Endothelial cell of hepatic sinusoid (primary cell): ENCODE measurements around the gene CYS1.

Experiments used
- in situ Hi-C: cut with HindIII; loops from 2 replicates; pipeline ENCODE4 v1.10.0; 2017; ENCODE audit warnings: low sequenced_read_pairs

CYS1 gene

DNA sequence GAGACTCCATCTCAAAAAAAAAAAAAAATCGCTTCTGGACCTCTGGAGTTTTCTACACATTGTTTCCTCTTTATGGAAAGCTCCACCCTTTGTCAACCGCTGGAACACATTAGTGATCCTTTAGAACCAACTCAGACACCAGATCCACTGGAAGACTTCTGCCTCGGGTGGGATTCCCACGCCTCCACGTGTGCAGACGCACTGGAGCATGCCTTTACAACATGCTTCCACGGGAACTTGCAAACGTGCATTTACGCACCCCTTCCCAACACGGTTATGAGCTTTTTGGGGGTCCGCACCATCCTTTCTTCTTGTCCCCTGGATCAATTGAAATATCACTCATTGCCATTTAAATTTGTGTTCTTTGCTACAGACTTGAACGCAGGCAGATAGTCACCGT lies 5.1 kb downstream of the CYS1 start:
- in situ Hi-C loops: no loop called here

DNA sequence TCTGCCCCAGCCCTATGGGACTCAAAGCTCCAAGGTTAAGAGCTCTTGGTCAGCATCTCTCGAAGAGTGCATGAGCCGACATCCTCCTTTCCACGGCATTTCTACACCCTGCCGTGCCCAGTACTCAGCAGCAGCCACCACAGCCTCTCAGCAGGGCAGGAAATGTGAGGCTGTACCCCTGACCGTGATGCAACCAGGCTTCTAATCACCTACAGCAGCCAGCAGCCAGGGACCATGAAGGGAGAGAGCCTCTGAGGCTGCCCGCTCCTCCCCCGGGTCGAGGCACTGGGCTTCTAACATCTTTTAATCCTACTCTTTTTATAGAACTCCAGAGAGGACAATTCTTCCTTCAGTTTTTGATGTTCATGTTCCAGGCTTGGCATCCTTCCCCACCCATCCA lies 6.5 kb downstream of the CYS1 start:
- in situ Hi-C loops: no loop called here

DNA sequence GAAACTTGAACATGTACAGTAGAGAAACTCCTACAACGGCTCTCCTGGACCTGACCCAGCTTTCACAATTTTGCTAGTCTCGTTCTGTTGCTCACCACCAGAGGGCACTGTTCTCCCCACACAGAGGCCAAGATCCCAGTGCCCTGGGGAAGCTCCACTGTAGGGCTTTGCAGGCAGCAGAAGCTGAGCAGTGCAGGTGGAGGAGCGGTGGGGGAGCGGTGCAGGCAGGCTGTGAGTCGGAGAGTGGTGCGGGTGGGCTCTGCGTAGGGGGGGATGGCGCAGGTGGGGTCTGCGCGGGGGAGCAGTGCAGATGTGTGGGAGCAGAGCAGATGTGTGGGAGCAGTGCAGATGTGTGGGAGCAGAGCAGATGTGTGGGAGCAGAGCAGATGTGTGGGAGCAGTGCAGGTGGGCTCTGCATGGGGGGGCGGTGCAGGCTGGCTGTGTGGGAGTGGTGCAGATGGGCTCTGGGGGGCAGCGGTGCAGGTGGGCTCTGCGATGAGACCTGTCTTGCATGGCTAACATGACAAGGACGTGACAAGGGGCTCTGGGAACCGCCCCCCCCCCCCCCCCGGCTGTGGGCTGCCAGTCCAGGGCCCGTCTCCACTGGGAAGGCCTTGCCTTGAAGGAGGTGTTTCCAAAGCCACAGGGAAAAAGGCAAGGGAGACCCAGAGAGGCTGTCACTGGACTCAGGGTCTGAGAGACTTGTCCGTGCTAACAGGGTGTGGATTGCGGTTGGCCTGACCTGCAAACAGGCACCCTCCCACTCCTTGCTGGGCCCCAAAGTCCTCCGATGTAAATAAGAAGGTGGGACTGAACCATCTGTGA lies 7.3 kb downstream of the CYS1 start:
- in situ Hi-C loops: no loop called here

DNA sequence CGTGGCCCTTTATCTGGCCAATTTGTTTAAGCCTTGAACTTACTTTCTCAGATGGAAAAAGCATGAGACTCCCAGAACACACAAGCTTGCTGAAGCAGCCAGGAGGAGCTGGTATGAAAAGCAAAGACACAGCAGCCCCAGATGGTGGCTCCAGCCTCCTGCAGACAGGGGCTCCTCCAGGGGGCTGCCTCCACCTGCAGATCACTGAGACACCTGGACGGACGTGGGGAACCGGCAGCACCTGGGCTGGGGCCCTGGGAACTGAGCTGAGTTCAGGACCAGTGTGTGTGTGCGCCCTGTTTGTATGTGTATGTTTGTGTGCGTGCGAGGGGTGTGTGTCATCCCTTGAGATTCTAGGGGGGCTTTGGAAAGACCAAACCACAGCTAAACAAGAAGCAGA lies 8.6 kb downstream of the CYS1 start:
- in situ Hi-C loops: no loop called here

DNA sequence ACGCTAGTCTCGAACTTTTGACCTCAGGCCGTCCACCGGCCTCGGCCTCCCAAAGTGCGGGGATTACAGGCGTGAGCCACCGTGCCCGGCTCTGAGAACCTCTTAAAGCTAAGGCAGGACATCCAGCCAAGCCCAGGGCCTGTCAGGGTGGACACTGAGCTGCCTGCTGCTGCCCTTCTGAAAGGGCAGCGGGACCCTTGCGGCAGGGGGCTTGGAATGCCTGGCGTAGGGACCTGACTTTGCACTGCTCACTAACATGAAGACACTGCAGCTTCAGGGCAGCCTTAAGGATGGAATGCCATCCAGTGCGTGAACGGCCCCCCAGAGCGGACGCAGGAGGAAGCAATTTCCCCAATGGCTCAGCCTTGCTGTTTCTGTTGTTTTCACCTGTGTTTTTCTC lies 9.0 kb downstream of the CYS1 start:
- in situ Hi-C loops: no loop called here

DNA sequence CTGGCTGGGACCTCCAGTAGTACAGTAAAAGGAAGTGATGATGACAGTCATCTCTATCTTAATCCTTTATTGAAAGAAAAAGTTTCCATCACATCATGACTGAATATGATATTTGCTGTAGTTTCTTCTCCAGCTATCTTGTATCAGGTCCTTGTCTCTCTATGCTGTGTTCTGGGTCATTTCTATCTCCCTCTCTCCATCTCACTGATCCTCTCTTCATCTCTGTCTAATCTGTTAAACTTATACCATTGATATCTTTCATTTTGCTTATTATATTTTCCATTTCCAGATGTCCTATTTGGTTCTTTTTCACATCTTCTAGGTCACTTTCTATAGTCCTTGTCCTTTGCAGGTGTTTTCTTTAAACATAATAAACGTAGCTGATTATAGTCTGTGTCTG lies 12.3 kb downstream of the CYS1 start:
- in situ Hi-C loops: no loop called here

GRCh38 chr2:10067330-10067729 lies 12.9 kb downstream of the CYS1 start:
- in situ Hi-C loops: no loop called here

DNA sequence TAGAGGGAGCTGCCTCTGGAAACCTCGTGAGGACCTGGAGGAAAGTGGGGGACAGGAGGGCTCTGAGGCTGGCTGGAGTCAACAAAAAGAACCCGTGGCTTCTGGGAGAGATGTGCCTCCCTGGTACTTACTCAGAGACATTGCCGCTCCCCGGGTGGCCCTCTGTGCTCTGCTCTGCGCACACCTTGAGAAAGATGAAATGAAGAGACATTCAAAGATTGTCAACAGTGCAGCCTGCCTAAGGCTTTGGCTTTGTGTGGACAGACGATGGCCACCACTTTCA lies 14.5 kb downstream of the CYS1 start:
- in situ Hi-C loops: no loop called here

- in situ Hi-C loops: no loop called here
These were observed 15.1 kb downstream of the CYS1 start for GRCh38 chr2:10064932-10065772.

DNA sequence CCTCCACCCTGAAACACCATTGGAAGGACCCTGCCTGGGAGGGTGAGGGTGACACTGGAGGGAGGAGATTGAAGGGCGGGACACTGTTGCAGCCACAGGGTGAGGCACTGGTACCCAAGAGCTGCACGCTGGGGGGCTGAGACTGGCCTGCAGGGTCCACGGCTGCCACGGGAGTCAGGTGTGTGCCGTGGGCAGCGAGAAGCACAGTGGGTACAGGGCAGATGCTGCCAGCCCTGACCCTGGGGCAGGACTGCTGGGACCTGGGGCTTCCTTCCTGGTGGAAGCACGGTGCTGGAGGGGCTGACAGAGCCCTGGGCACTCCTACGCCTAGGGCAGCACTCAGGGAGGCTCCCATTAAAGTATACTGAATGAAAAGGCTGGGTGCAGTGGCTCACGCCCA lies 16.6 kb downstream of the CYS1 start:
- in situ Hi-C loops: no loop called here

- in situ Hi-C loops: no loop called here
These were observed 17.3 kb downstream of the CYS1 start for GRCh38 chr2:10062931-10063365.

DNA sequence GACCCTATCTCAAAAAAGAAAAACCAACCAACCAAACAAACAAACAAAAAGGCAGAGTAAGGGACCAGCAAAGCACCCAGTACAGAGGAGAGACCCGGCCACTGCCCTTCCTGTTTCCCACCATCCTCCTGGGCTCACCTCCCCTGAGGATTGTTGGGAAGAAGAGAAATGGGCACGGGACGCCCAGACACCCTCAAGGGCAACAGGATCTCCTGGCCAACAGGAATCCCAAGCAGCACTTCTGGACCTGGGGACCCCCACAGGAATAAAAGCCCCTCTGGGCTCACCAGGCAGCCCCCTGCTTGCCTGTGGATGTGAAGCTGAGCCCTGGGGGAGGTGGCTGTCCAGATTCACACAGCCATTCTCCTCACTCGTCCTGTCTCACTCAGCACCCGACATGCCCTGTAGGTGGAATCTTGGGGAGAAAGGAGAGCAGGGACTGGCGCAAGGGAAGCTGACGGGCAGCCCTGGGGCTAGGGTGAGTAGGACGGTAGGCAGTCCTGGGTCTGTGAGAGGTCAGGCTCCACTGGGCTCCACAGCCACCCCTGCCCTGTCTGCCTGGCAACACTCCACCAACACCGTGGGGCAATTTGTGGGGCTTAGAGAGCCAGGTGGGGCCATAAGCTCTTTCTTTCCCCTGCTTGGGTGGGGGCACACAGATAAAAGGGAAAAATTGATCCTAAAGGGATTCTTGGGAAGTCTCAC lies 18.8 kb downstream of the CYS1 start:
- in situ Hi-C loops: no loop called here

DNA sequence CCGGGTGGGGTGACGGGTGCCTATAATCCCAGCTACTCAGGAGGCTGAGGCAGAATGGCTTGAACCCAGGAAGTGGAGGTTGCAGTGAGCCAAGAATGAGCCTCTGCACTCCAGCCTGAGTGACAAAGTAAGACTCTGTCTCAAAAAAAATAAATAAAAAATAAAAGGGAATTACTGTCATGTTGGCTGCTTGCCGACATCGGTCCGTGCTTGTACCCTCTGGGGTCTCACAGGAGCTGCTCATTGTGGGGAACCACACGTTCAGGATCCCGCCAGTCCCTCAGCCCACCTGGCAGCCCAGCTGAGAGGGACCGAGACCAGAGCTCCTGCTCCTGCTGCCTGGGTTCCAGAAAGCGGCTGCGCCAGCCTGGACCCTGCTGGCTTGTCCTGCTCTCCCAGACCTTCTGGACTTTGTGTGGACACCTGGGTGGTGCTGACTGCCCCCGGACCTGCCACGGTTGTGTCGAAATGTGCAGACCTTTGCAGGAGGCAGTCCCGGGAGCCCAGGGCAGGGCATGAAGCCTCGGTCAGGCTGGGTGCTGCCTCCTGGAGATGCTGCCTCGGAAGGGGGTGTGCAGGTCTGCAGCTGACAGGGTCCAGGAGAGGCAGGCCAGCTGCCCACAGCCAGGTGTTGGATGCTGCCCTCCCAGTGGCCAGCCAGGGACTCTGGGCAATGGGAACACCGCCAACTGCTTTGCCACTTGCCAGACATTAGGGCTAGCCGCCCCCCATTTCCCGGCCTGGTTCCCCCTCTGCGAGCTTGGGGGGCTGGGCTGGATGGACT lies 20.5 kb downstream of the CYS1 start:
- in situ Hi-C loops: no loop called here

DNA sequence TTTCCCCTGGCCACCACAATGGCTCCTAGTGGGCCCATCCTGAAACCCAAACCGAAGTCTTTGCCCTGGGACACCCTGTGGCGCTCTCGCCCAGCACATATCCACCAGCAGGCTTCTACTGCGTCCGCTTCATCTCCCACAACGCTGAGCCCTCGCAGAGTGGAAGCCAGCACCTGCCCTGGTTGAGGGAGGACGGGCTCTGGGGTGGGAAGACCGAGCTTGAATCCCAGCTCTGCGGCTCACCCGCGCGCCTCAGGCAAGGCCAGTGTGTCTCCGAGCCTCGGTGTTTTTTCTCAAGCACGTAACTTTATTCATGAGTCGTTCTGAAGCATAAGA lies 21.2 kb downstream of the CYS1 start:
- in situ Hi-C loops: no loop called here

- in situ Hi-C loops: no loop called here
These were observed 21.8 kb downstream of the CYS1 start for GRCh38 chr2:10058251-10059015.

GRCh38 chr2:10057231-10058107 lies 22.7 kb downstream of the CYS1 start:
- in situ Hi-C loops: no loop called here

- in situ Hi-C loops: no loop called here
These were observed 23.8 kb downstream of the CYS1 start for GRCh38 chr2:10056439-10056838.

DNA sequence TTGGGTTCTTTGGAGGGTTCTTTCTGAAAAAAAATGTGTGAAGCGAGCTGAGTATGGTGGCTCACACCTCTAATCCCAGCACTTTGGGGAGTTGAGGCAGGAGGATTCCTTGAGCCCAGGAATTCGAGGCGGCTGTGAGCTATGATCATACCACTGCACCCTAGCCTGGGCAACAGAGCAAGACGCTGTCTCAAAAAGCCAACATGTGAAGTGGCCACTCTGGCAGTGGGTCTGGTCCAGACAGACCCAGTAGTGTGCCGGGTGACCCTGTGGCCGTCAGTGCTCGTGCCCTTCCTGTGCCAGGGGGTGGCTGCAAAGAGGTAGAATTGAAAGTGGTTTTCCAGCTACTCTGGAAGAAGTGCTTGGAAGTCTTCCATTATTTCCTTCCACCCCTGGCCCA lies 25.2 kb downstream of the CYS1 start:
- in situ Hi-C loops: no loop called here

GRCh38 chr2:10054424-10054823 lies 25.8 kb downstream of the CYS1 start:
- in situ Hi-C loops: no loop called here
